Liver (tissue), 3 donors: ENCODE data around the gene PPA2.

ENCODE experiments used
- CTCF ChIP-seq: fragments of 150-350 bp; IDR thresholded peaks from 2 replicates; pipeline ENCODE4 v1.5.1; 2017; ENCODE audit warnings: improper control_type of control experiment, low read depth, low read length; ENCODE audit not compliant: missing input control
- FOXA1 ChIP-seq: IDR thresholded peaks from 2 replicates; pipeline ENCODE4 v1.6.1; 2016; ENCODE audit warnings: antibody characterized with exemption
- HNF4G ChIP-seq: IDR thresholded peaks from 2 replicates; pipeline ENCODE4 v1.6.1; 2016; ENCODE audit warnings: antibody characterized with exemption
- JUND ChIP-seq, 2 donors: IDR thresholded peaks; 2 replicates each; pipeline ENCODE4 v1.6.1; 2016; ENCODE audit warnings: antibody characterized with exemption in 2 of 2
- MAX ChIP-seq: IDR thresholded peaks from 2 replicates; pipeline ENCODE4 v1.6.1; 2016; ENCODE audit warnings: antibody characterized with exemption
- RAD21 ChIP-seq, 2 donors: IDR thresholded peaks; 2 replicates each; pipeline ENCODE4 v1.6.1; 2016; ENCODE audit warnings: antibody characterized with exemption in 2 of 2, mild to moderate bottlenecking in 2 of 2
- REST ChIP-seq: IDR thresholded peaks from 2 replicates; pipeline ENCODE4 v1.6.1; 2016; ENCODE audit warnings: antibody characterized with exemption, mild to moderate bottlenecking
- TAF1 ChIP-seq: conservative IDR thresholded peaks from 2 replicates; pipeline ENCODE4 v1.6.1; 2016; ENCODE audit warnings: antibody characterized with exemption, mild to moderate bottlenecking
- YY1 ChIP-seq: IDR thresholded peaks from 2 replicates; pipeline ENCODE4 v1.6.1; 2016; ENCODE audit warnings: antibody characterized with exemption, mild to moderate bottlenecking
- ZBTB33 ChIP-seq: IDR thresholded peaks from 2 replicates; pipeline ENCODE4 v1.6.1; 2016; ENCODE audit warnings: antibody characterized with exemption
- donor health status: healthy.
- donor health status: healthy.

- no peak for TF ChIP-seq CTCF
- no peak for TF ChIP-seq MAX
- TF ChIP-seq ZBTB33 = no peak
- TF ChIP-seq REST = no peak
- TF ChIP-seq TAF1 = no peak
- TF ChIP-seq RAD21 (IDR thresholded peaks at IDR 0.05) = no peak
- TF ChIP-seq HNF4G = no peak
- no peak for TF ChIP-seq YY1
- TF ChIP-seq JUND (IDR thresholded peaks at IDR 0.05) = no peak
- TF ChIP-seq FOXA1 = no peak
These were observed 22.5 kb downstream of the PPA2 start for GRCh38 chr4:105451346-105451745.
